Caco-2 (cell line): ENCODE measurements around the gene PARD3. TPM values are rescaled to one million over a fixed set of nuclear protein-coding genes. Genes with fewer than 3 reads are reported as not detected.

Experiments used
- BruUV-seq: library from RNA; stranded (reverse); fragments of 400-500 nt; replicated peaks from 2 replicates; lab custom pipeline; 2021; lab: Mats Ljungman, UMichigan
- CTCF ChIA-PET: fragments of 300-600 bp; sonication (Branson Sonifier 250); formaldehyde crosslinking; loops from one replicate; lab custom pipeline; 2022; ENCODE audit warnings: antibody characterized with exemption; lab: Charles Lee
- POLR2A ChIA-PET: fragments of 300-600 bp; sonication (Branson Sonifier 250); formaldehyde crosslinking; loops from one replicate; lab custom pipeline; 2022; ENCODE audit warnings: antibody characterized with exemption; lab: Charles Lee
- DNase-seq, 2 experiments: peaks; one replicate each; pipeline versions ENCODE4 v3.0.0 to v3.0.0-alpha.2; 2020 to 2022
- H3K27me3 ChIP-seq: replicated peaks from 2 replicates; pipeline ENCODE4 v1.6.0; 2011; ENCODE audit warnings: low read length; ENCODE audit not compliant: control insufficient read depth, insufficient read depth
- H3K36me3 ChIP-seq: 2 replicates; pipeline ENCODE4 v1.5.1; 2011; ENCODE audit warnings: low read length; ENCODE audit not compliant: control insufficient read depth, insufficient read depth
- H3K4me1 ChIP-seq: fragments of 250-450 bp; sonication (Bioruptor Pico); 2 replicates; pipeline ENCODE4 v1.5.1; 2020; ENCODE audit warnings: mild to moderate bottlenecking
- H3K4me3 ChIP-seq: 2 replicates; pipeline ENCODE4 v1.5.1; 2011; ENCODE audit warnings: low read depth, mild to moderate bottlenecking, control low read depth, low read length
- H3K9me3 ChIP-seq: fragments of 250-450 bp; sonication (Bioruptor Pico); 2 replicates; pipeline ENCODE4 v1.5.1; 2020; ENCODE audit warnings: mild to moderate bottlenecking, moderate library complexity
- H3K27ac Mint-ChIP-seq: one replicate; pipeline ENCODE4 v1.8.0; 2022; ENCODE audit warnings: mixed read lengths; ENCODE audit not compliant: unreplicated experiment
- H3K27me3 Mint-ChIP-seq: one replicate; pipeline ENCODE4 v1.8.0; 2022; ENCODE audit warnings: mixed read lengths; ENCODE audit not compliant: insufficient read depth, unreplicated experiment
- H3K36me3 Mint-ChIP-seq: one replicate; pipeline ENCODE4 v1.8.0; 2022; ENCODE audit warnings: mild to moderate bottlenecking, mixed read lengths; ENCODE audit not compliant: insufficient read depth, unreplicated experiment
- H3K4me1 Mint-ChIP-seq: one replicate; pipeline ENCODE4 v1.8.0; 2022; ENCODE audit warnings: low read depth, mixed read lengths; ENCODE audit not compliant: unreplicated experiment
- H3K4me3 Mint-ChIP-seq: one replicate; pipeline ENCODE4 v1.8.0; 2022; ENCODE audit warnings: mild to moderate bottlenecking, moderate library complexity, mixed read lengths; ENCODE audit not compliant: unreplicated experiment
- H3K9me3 Mint-ChIP-seq: one replicate; pipeline ENCODE4 v1.8.0; 2022; ENCODE audit warnings: mixed read lengths; ENCODE audit not compliant: unreplicated experiment
- CTCF ChIP-seq, 2 experiments: fragments of 200-600 bp in 1 of 2; IDR thresholded peaks; 1 replicate in 1 of 2; 2 replicates in 1 of 2; pipeline versions ENCODE4 v1.5.1 to v1.8.0; 2011 to 2022; ENCODE audit warnings: antibody characterized with exemption in 1 of 2, control low read depth in 1 of 2, inconsistent platforms in 1 of 2, low read depth in 1 of 2, low read length in 1 of 2, mild to moderate bottlenecking in 1 of 2, moderate library complexity in 1 of 2; ENCODE audit not compliant: insufficient read depth in 1 of 2, severe bottlenecking in 1 of 2, unreplicated experiment in 1 of 2
- intact Hi-C: fragments of 100-400 bp; cut with micrococcal nuclease; formaldehyde crosslinking; loops from one replicate; pipeline ENCODE4 v1.10.0; 2022; ENCODE audit not compliant: unreplicated experiment
- total RNA-seq: library from RNA; stranded (reverse); gene quantifications from 2 replicates; pipeline ENCODE4 v1.2.3, GENCODE V29; 2022

Gene PARD3
- total RNA-seq, 1 experiment from 2014 or later = 80.7 TPM

GRCh38 chr10:34316154-34316553 lies 498.9 kb downstream of the PARD3 start:
- intact Hi-C loops = no loop called here
- no peak overlapping the region for H3K4me3 ChIP-seq
- no TSS peak for BruUV-seq
- no peaks in the 10 kb centered on the region for H3K36me3 ChIP-seq
- H3K4me1 ChIP-seq = peaks cover 10% of the 10 kb centered on the region
- no peak for TF ChIP-seq CTCF (IDR thresholded peaks at IDR 0.05; ENCODE audit: insufficient read depth in 1 of 2, low read depth in 1 of 2, low read length in 1 of 2, severe bottlenecking in 1 of 2, unreplicated experiment in 1 of 2)
- POLR2A ChIA-PET = no interaction called here
- H3K27me3 ChIP-seq = no peaks in the 10 kb centered on the region
- no peak overlapping the region for H3K4me3 Mint-ChIP-seq
- DNase-seq = no peak
- H3K36me3 Mint-ChIP-seq = peaks cover 13% of the 10 kb centered on the region
- no peaks in the 10 kb centered on the region for H3K27me3 Mint-ChIP-seq
- no peaks in the 10 kb centered on the region for H3K9me3 Mint-ChIP-seq
- CTCF ChIA-PET = no interaction called here
- H3K4me1 Mint-ChIP-seq = peaks cover 10% of the 10 kb centered on the region
- H3K9me3 ChIP-seq = no peaks in the 10 kb centered on the region
- H3K27ac Mint-ChIP-seq = no peak overlapping the region

GRCh38 chr10:34314457-34314856 lies 500.6 kb downstream of the PARD3 start:
- intact Hi-C loops = no loop called here
- Histone ChIP-seq H3K4me1 (peaks cover 3% of the 10 kb centered on the region), H3K9me3 (no peaks in the 10 kb centered on the region), H3K36me3 (no peaks in the 10 kb centered on the region), H3K4me3 (no peak overlapping the region), H3K27me3 (no peaks in the 10 kb centered on the region)
- Mint-ChIP-seq H3K4me3 (no peak overlapping the region), H3K4me1 (peaks cover 3% of the 10 kb centered on the region), H3K36me3 (peaks cover 10% of the 10 kb centered on the region), H3K27ac (no peak overlapping the region), H3K27me3 (no peaks in the 10 kb centered on the region), H3K9me3 (no peaks in the 10 kb centered on the region)
- no peak for TF ChIP-seq CTCF (IDR thresholded peaks at IDR 0.05; ENCODE audit: insufficient read depth in 1 of 2, low read depth in 1 of 2, low read length in 1 of 2, severe bottlenecking in 1 of 2, unreplicated experiment in 1 of 2)
- ChIA-PET POLR2A (no interaction called here), CTCF (no interaction called here)
- no TSS peak for BruUV-seq
- DNase-seq = no peak

GRCh38 chr10:34313888-34314287 lies 501.2 kb downstream of the PARD3 start:
- ChIA-PET POLR2A (no interaction called here), CTCF (no interaction called here)
- no peak for DNase-seq
- BruUV-seq = no TSS peak
- Mint-ChIP-seq H3K4me1 (no peaks in the 10 kb centered on the region), H3K27me3 (no peaks in the 10 kb centered on the region), H3K4me3 (no peak overlapping the region), H3K27ac (no peak overlapping the region), H3K9me3 (peaks cover 5% of the 10 kb centered on the region), H3K36me3 (peaks cover 6% of the 10 kb centered on the region)
- intact Hi-C loops = no loop called here
- Histone ChIP-seq H3K4me1 (no peaks in the 10 kb centered on the region), H3K9me3 (no peaks in the 10 kb centered on the region), H3K36me3 (no peaks in the 10 kb centered on the region), H3K27me3 (no peaks in the 10 kb centered on the region), H3K4me3 (no peak overlapping the region)
- no peak for TF ChIP-seq CTCF (IDR thresholded peaks at IDR 0.05; ENCODE audit: insufficient read depth in 1 of 2, low read depth in 1 of 2, low read length in 1 of 2, severe bottlenecking in 1 of 2, unreplicated experiment in 1 of 2)
